ENCODE data around the gene ITFG1. TPM values are rescaled to one million over a fixed set of nuclear protein-coding genes. Genes with fewer than 3 reads are reported as not detected.

The ITFG1 gene
- total RNA-seq, 4 donors from 2014 or later, result 31.7 to 66.0 (median 38.1) TPM

DNA sequence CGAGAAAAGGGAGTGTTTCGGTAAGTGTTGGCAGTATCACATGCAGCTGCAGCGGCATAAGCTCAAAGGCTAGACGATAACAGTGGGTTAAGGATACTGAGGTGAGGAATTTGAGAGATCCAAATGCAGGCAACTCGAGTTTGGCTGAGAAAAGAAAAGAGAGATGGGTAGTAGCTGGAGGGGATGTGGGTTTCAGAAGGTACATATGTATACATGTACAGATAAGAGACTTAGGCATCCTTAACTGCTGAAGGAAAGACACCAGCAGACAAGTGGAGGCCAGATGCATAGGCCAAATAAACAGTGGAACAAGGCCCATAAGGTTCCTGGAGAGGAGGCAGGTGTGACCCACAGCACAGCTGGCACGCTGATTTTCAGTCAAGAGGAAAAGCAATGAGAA is 230.6 kb downstream of the ITFG1 start:
- TF ChIP-seq, protein P1, sequence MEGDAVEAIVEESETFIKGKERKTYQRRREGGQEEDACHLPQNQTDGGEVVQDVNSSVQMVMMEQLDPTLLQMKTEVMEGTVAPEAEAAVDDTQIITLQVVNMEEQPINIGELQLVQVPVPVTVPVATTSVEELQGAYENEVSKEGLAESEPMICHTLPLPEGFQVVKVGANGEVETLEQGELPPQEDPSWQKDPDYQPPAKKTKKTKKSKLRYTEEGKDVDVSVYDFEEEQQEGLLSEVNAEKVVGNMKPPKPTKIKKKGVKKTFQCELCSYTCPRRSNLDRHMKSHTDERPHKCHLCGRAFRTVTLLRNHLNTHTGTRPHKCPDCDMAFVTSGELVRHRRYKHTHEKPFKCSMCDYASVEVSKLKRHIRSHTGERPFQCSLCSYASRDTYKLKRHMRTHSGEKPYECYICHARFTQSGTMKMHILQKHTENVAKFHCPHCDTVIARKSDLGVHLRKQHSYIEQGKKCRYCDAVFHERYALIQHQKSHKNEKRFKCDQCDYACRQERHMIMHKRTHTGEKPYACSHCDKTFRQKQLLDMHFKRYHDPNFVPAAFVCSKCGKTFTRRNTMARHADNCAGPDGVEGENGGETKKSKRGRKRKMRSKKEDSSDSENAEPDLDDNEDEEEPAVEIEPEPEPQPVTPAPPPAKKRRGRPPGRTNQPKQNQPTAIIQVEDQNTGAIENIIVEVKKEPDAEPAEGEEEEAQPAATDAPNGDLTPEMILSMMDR (IDR thresholded peaks at IDR 0.05), result no peak
- no peak for TF ChIP-seq POLR2A (IDR thresholded peaks at IDR 0.05)
- intact Hi-C loops (cut with DNase I; ENCODE audit: low total_unique reads), result no loop called here
- 92% methylated on average over 6 of the region's 6 CpGs for WGBS, 2 donors
- no peak for DNase-seq (ENCODE audit: low spot score in 2 of 2)
- no peak overlapping the region for H3K4me3 ChIP-seq (ENCODE audit: low read depth, poor library complexity, severe bottlenecking)

DNA sequence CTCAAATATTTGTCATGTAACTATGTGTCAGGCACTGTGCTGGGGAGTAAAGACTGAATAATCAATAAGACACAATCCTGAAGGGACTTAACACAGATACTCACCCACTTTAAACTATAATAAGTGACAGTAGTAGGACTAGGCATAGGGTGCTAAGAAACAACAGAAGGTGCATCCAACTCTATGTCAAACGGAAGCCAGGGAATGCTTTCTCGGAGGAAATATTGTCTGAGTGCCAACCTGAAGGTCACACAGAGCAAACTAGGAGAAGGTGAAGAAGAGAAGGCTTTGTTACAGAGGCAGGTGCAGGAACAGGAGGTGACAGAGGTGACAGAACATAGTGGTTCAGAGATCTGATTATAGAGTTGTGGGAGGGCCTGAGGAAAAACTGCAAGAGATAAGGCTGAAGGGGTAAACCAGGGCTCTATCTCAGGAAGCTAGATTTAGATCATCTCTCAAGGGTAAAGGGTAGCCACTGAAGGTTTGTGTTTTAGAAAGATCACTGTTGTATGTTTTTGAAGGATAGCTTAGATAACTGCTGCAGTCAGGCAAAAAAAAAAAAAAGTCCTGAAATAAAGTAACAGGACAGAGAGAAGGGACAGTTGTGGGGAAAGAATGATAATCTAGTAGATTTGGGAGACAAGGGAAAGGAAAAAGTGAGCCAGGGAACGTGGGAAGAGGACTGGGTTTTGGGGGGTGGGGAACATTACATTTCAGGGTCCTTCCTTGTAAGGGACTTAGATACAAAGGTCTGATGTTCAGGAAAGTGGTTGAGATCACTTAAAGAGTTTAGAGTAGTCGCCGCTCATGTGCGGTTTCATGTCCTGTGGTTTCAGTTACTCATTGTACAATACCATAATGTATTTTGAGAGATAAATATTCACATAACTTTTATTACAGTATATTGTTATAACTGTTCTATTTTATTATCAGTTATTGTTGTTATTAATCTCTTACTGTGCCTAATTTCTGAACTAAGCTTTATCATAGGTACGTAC is 231.5 kb downstream of the ITFG1 start:
- no peak for TF ChIP-seq POLR2A (IDR thresholded peaks at IDR 0.05)
- TF ChIP-seq, protein P1 (IDR thresholded peaks at IDR 0.05), result no peak
- H3K4me3 ChIP-seq (ENCODE audit: low read depth, poor library complexity, severe bottlenecking), result no peak overlapping the region
- intact Hi-C loops (cut with DNase I; ENCODE audit: low total_unique reads), result no loop called here
- WGBS, 2 donors, result 87 to 88% methylated on average over 7 of the region's 7 CpGs
- DNase-seq (ENCODE audit: low spot score in 2 of 2), result no peak

DNA sequence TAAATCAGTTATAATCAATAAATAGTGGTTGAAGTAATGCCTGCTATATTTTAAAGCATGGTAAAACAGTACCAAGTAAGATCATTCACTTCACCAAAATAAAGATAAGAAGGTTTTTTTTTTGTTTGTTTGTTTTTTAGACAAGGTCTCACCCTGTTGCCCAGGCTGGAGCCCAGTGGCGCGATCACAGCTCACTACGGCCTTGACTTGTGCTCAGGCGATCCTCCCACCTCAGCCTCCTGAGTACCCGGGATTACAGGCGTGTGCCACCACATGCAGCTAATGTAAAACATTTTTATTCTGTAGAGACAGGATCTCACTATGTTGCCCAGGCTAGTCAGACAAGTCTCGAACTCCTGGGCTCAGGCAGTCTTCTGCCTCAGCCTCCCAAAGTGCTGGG is 232.6 kb downstream of the ITFG1 start:
- intact Hi-C loops (cut with DNase I; ENCODE audit: low total_unique reads), result no loop called here
- no peak for TF ChIP-seq POLR2A (IDR thresholded peaks at IDR 0.05)
- TF ChIP-seq, protein P1 (IDR thresholded peaks at IDR 0.05), result no peak
- no peak overlapping the region for H3K4me3 ChIP-seq (ENCODE audit: low read depth, poor library complexity, severe bottlenecking)
- WGBS, 2 donors, result 98 to 99% methylated on average over 7 of the region's 7 CpGs
- DNase-seq (ENCODE audit: low spot score in 2 of 2), result no peak

DNA sequence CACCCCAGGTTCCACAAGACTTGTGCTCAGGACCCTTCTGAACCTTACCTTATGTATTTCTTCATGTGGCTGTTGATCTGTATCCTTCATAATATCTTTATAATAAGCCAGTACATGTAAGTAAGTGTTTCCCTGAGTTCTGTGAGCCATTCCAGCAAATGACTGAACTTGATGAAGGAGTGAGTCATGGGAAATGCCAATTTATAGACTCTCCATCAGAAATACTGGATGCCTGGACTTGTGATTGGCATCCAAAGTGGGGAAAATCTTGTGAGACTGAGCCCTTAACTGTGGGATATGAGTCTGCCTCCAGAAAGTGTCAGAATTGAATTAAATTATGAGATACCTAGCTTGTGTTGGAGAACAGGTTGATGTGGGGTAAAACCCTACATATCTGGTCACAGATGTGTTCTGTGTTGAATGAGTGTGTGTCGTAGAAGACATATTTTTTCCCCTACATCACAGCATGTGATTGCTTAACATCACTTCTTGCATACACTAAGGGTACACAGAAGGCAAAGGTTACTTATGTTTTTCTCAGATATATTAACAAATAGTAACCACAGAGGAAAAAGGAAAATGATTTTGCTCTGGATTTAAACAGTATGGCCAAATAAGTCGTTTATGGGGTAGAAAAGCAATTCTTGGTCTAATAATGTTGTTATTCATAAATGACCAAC is 247.0 kb downstream of the ITFG1 start:
- DNase-seq (ENCODE audit: low spot score in 2 of 2), result no peak
- 91 to 99% methylated on average over 2 of the region's 2 CpGs for WGBS, 2 donors
- no peak for TF ChIP-seq POLR2A (IDR thresholded peaks at IDR 0.05)
- intact Hi-C loops (cut with DNase I; ENCODE audit: low total_unique reads), result no loop called here
- no peak overlapping the region for H3K4me3 ChIP-seq (ENCODE audit: low read depth, poor library complexity, severe bottlenecking)

DNA sequence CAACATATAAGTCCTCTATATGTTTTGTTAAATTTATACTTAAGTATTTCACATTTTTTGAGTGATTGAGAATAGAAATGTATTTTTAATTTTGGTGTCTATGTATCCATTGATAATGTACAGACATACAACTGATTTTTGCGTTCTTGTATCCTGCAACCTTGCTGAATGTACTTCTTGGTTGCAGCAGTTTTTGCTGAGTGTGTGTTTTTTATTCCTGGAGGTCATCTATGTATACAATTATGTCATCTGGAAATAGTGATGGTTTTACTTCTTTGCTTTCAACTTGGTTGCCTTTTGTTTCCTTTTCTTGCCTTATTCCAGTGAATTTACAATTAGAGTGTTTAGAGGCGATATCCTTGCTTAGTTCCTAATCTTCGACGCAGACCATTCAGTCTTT is 249.6 kb downstream of the ITFG1 start:
- TF ChIP-seq POLR2A (IDR thresholded peaks at IDR 0.05), result no peak
- TF ChIP-seq, protein P1 (IDR thresholded peaks at IDR 0.05), result no peak
- intact Hi-C loops (cut with DNase I; ENCODE audit: low total_unique reads), result no loop called here
- WGBS, 2 donors, result 94 to 97% methylated on average over 4 of the region's 4 CpGs
- no peak overlapping the region for H3K4me3 ChIP-seq (ENCODE audit: low read depth, poor library complexity, severe bottlenecking)
- DNase-seq (ENCODE audit: low spot score in 2 of 2), result no peak

All from lower leg skin (tissue), 4 donors.